Right lobe of liver (tissue), 6 donors: ENCODE results near the gene HOXD13. TPM values are rescaled to one million over a fixed set of nuclear protein-coding genes. Genes with fewer than 3 reads are reported as not detected.
A peak's percentile ranks its signal among the peaks of the same experiment; 100 is the strongest.

Source experiments
- ATAC-seq, 4 donors: fragments of 200-7000 bp; cut with Tn5 transposase; one replicate each; pipeline ENCODE4 v1.9.1; 2020; ENCODE audit warnings: mild to moderate bottlenecking in 4 of 4, moderate library complexity in 4 of 4
- DNase-seq, 3 donors: peaks; one replicate each; pipeline ENCODE4 v3.0.0-alpha.2; 2020
- H3K27ac ChIP-seq, 3 donors: fragments of 200-600 bp; one replicate each; pipeline ENCODE4 v1.8.0; 2022
- H3K27me3 ChIP-seq, 2 donors: fragments of 200-600 bp; one replicate each; pipeline ENCODE4 v1.8.0; 2022
- H3K36me3 ChIP-seq, 4 donors: fragments of 200-600 bp; sonication (generic) in 1 of 4; one replicate each; pipeline versions ENCODE4 v1.5.1 to v1.8.0; 2017 to 2022; ENCODE audit warnings: control low read depth in 1 of 4
- H3K4me1 ChIP-seq, 4 donors: fragments of 200-600 bp; sonication (generic) in 1 of 4; one replicate each; pipeline versions ENCODE4 v1.5.1 to v1.8.0; 2017 to 2022; ENCODE audit warnings: control low read depth in 1 of 4
- H3K4me3 ChIP-seq, 3 donors: fragments of 200-600 bp; one replicate each; pipeline ENCODE4 v1.8.0; 2022
- H3K9me3 ChIP-seq, 4 donors: fragments of 200-600 bp; sonication (generic) in 1 of 4; one replicate each; pipeline versions ENCODE4 v1.5.1 to v1.8.0; 2017 to 2022; ENCODE audit warnings: control low read depth in 1 of 4
- POLR2A ChIP-seq: fragments of 450-650 bp; IDR thresholded peaks from one replicate; pipeline ENCODE4 v1.6.1; 2017; ENCODE audit warnings: antibody characterized with exemption, mild to moderate bottlenecking
- WGBS: methylation state at CpG from one replicate; pipeline ENCODE4 v1.1.6; 2018; ENCODE audit warnings: low coverage, low lambda C conversion rate; ENCODE audit not compliant: insufficient coverage; ENCODE audit errors: missing lambda C conversion rate; 5-methylcytosine and 5-hydroxymethylcytosine counted together
- intact Hi-C, 2 donors: fragments of 100-400 bp; cut with DNase I; formaldehyde crosslinking; loops; one replicate each; pipeline versions ENCODE4 v1.11.2 to v1.14.1; 2022
- total RNA-seq, 6 experiments: library from RNA; depleted of rRNA in 2 of 6; stranded (reverse); fragments of >200 nt in 2 of 6; fragmentation: NEBNext Ultra II Directional in 3 of 6; extraction: Animal tissue kit (Norgen Biotek cat#: 25700) in 3 of 6; gene quantifications; one replicate each; pipeline versions ENCODE4 v1.1.0 to v1.2.4, GENCODE V29; 2016 to 2023
- TF ChIP-seq, protein P1 (sequence below), 4 donors: fragments of 200-600 bp in 3 of 4; fragments of 450-650 bp in 1 of 4; IDR thresholded peaks; one replicate each; pipeline versions ENCODE4 v1.5.1 to v1.8.0; 2016 to 2022; ENCODE audit warnings: antibody characterized with exemption in 4 of 4, mild to moderate bottlenecking in 2 of 4
- donor health status: DM: no; HTN: yes; CAD: no.
- donor health status: DM: no; HTN: no; CAD: no.
- donor health status: DM: no; HTN: no; CAD: no.
- donor health status: DM: no; HTN: yes; CAD: no.
- donor health status: DM: no; HTN: yes; CAD: no.

HOXD13 gene
- total RNA-seq, 6 experiments from 2014 or later, result not detected

DNA sequence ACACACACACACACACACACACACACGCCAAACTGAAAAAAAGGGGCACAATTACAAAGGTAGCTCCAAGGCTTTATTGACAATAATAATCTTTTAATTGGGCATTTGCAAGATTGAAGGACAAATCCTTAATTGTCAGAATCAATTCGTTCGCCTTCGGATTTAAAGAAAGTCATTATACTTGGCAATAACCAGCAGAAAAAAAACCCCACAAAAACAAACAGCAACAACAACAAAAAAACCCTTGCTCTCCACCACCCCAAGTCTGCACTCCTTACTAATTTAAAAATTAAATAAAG, 35.2 kb downstream of the HOXD13 start:
- H3K27ac ChIP-seq, result no peak overlapping the region
- TF ChIP-seq, protein P1, sequence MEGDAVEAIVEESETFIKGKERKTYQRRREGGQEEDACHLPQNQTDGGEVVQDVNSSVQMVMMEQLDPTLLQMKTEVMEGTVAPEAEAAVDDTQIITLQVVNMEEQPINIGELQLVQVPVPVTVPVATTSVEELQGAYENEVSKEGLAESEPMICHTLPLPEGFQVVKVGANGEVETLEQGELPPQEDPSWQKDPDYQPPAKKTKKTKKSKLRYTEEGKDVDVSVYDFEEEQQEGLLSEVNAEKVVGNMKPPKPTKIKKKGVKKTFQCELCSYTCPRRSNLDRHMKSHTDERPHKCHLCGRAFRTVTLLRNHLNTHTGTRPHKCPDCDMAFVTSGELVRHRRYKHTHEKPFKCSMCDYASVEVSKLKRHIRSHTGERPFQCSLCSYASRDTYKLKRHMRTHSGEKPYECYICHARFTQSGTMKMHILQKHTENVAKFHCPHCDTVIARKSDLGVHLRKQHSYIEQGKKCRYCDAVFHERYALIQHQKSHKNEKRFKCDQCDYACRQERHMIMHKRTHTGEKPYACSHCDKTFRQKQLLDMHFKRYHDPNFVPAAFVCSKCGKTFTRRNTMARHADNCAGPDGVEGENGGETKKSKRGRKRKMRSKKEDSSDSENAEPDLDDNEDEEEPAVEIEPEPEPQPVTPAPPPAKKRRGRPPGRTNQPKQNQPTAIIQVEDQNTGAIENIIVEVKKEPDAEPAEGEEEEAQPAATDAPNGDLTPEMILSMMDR (IDR thresholded peaks at IDR 0.05), result no peak
- TF ChIP-seq POLR2A, result no peak
- peaks cover 20 to 74% of the 10 kb centered on the region in 2 donors for H3K27me3 ChIP-seq
- no peak overlapping the region for H3K4me3 ChIP-seq
- 19% methylated on average over 4 of the region's 4 CpGs for WGBS
- intact Hi-C loops, result loop anchor here (10.0 kb wide), 2 partner anchors 687 to 707 kb away; no protein-coding TSS in a partner anchor
- no peak for ATAC-seq
- no peaks in the 10 kb centered on the region for H3K9me3 ChIP-seq
- no peak for DNase-seq
- no peaks in the 10 kb centered on the region for H3K36me3 ChIP-seq
- peaks cover 0 to 14% (median 0%) of the 10 kb centered on the region in 4 donors for H3K4me1 ChIP-seq

DNA sequence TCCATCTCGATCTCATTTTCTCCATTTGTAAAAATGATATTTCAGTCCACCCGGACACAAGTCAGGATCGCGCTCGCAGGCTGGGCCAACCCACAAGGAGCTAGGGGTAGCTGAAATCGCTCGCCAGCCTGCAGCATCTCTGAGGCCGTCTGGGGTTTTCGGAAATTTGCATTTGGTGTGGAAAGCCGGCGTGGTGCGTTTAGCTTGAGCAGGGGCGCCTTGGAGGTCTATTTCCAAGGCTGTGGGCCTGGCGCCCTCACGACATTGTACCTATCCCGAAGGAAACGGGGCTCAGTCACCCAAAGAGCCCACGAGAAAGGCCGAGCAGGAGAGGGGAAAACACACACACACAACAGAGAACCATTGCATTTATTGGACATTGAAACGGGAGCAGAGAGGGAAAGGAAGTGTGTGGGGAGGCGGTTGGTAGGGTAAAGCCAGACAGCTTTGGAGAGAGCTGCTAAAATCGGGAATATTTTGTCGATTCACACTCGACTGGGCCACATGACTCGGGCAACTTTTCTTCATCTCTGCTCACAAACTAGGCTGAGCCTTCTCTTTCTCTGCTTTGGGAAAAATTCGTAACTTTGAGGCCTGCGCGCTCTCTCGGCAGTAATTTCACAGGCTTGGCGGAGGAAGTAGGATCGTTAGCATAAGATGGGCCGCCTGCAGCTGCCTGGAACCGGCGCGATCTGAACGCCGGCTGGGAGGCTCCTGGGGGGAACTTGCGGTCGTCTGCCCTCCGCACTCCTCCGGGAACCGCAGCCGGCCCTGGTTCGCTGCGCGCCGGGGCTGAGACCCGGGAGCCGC, 35.9 kb downstream of the HOXD13 start:
- ATAC-seq (no peak), DNase-seq (no peak)
- WGBS, result 8% methylated on average over 33 of the region's 49 CpGs
- H3K27me3 ChIP-seq, result peaks cover 22 to 74% of the 10 kb centered on the region in 2 donors
- intact Hi-C loops, result loop anchor here (10.0 kb wide), 2 partner anchors 686 to 706 kb away; no protein-coding TSS in a partner anchor
- no peaks in the 10 kb centered on the region for H3K9me3 ChIP-seq
- H3K27ac ChIP-seq, result no peak overlapping the region
- TF ChIP-seq, protein P1 (IDR thresholded peaks at IDR 0.05), result no peak
- TF ChIP-seq POLR2A, result no peak
- no peak overlapping the region for H3K4me3 ChIP-seq
- H3K36me3 ChIP-seq, result no peaks in the 10 kb centered on the region
- peaks cover 0 to 12% (median 0%) of the 10 kb centered on the region in 4 donors for H3K4me1 ChIP-seq

DNA sequence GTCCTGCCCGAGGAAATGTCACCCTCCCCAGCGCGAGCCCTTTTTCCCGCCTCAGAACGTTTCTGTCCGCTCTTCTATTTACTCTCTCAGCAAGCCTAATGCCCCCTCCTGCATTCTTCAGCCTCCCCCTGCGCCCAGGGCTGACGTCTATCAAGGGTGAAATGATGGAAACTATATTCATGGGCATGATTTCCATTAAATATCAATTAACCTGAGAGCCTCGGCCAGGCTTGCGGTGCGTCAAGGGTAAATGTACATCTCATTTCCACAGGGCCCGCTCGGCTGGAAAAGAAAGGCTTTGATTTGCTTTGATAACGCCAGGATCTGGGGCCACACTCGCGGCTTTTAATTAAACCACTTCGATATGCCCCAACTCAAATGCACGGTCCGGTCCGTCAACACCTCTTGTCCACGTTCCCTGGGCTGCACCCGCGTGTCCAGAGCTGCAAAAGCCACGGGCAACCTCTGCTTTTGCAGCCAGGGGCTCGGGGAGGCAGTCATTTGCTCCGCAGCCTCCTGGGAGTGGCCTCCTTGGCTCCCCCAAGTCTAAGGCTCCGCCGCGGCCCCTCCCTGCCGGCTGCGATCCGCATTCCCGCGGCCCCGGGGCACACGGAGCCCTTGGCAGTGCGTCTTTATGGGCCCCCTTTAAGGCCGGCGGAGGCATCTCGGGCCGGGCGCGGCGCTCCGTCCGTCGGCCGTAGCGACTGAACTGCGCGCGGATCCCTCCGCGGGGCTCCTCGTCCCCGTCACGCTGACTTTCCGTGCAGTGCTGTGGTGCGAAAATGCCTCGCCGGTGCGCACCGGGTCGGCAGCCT, 36.7 kb downstream of the HOXD13 start, which contains the start of gene HOXD8:
HOXD8 (plus strand) TSS at position 724 of the 815 bp plus-strand sequence. CDS start 662 bp downstream, outside the sequence.
- ATAC-seq, result peak in 1 of 4 donors; percentile 13
- no peak within 1 kb of the TSS for H3K27ac ChIP-seq
- WGBS, result 7% methylated on average over 27 of the region's 64 CpGs
- no peak for DNase-seq
- intact Hi-C loops, result loop anchor here (10.0 kb wide), 2 partner anchors 686 to 706 kb away; no protein-coding TSS in a partner anchor
- no peaks in the 10 kb centered on the region for H3K9me3 ChIP-seq
- H3K36me3 ChIP-seq, result no peaks in the 10 kb centered on the region
- H3K4me1 ChIP-seq, result peaks cover 0 to 12% (median 0%) of the 10 kb centered on the region in 4 donors
- TF ChIP-seq, protein P1 (IDR thresholded peaks at IDR 0.05), result no peak
- TF ChIP-seq POLR2A, result no peak
- no peak within 1 kb of the TSS for H3K4me3 ChIP-seq
- H3K27me3 ChIP-seq, result peaks cover 23 to 78% of the 10 kb centered on the region in 2 donors

DNA sequence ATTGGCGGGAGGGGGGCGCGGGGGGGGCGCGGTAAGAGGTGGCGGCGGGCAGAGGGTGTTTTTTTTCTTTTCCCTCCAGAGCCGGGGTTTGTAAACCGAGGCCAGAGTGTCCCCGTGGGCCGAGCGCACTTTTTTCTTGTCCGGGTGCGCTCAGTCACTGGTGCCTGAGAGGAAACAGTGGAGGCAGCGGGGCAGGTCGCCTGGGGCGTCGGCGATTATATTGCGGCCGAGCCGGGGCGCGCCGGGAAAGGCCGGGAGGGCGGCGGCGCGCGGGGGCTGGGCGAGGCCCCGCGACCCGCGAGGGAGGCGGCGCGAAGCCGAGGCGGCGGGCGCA, 37.3 kb downstream of the HOXD13 start:
- intact Hi-C loops, result loop anchor here (10.0 kb wide), 2 partner anchors 685 to 705 kb away; no protein-coding TSS in a partner anchor
- ATAC-seq (no peak), DNase-seq (no peak)
- peaks cover 0 to 12% (median 0%) of the 10 kb centered on the region in 4 donors for H3K4me1 ChIP-seq
- H3K4me3 ChIP-seq, result no peak overlapping the region
- WGBS, result 0% methylated on average over 2 of the region's 43 CpGs
- no peak for TF ChIP-seq POLR2A
- no peaks in the 10 kb centered on the region for H3K9me3 ChIP-seq
- peaks cover 23 to 73% of the 10 kb centered on the region in 2 donors for H3K27me3 ChIP-seq
- H3K27ac ChIP-seq, result no peak overlapping the region
- H3K36me3 ChIP-seq, result no peaks in the 10 kb centered on the region
